ENCODE data around the gene SHISAL2A.

SHISAL2A gene

GRCh38 chr1:52672946-52673345 is 40.0 kb downstream of the SHISAL2A start:
- Histone ChIP-seq H3K9me3 (ENCODE audit: control insufficient read depth, insufficient read depth, low read depth, low read length) (no peaks in the 10 kb centered on the region), H3K27me3 (ENCODE audit: control insufficient read depth, insufficient read depth, low read length) (no peaks in the 10 kb centered on the region), H3K27ac (ENCODE audit: low read depth, low read length) (no peak overlapping the region), H3K36me3 (ENCODE audit: control insufficient read depth, insufficient read depth, low read length) (no peaks in the 10 kb centered on the region), H3K9ac (ENCODE audit: low read length) (no peak overlapping the region), H3K4me1 (ENCODE audit: control insufficient read depth, insufficient read depth, low read length) (peaks cover 9% of the 10 kb centered on the region; the same call in 1 of the 2 replicates), H3K4me3 (ENCODE audit: low read depth, low read length) (no peak overlapping the region)

GRCh38 chr1:52673513-52673912 is 40.5 kb downstream of the SHISAL2A start:
- no peak overlapping the region for H3K27ac ChIP-seq (ENCODE audit: low read depth, low read length)
- H3K9ac ChIP-seq (ENCODE audit: low read length): no peak overlapping the region
- H3K9me3 ChIP-seq (ENCODE audit: control insufficient read depth, insufficient read depth, low read depth, low read length): no peaks in the 10 kb centered on the region
- no peaks in the 10 kb centered on the region for H3K36me3 ChIP-seq (ENCODE audit: control insufficient read depth, insufficient read depth, low read length)
- no peaks in the 10 kb centered on the region for H3K27me3 ChIP-seq (ENCODE audit: control insufficient read depth, insufficient read depth, low read length)
- peaks cover 9% of the 10 kb centered on the region; the same call in 1 of the 2 replicates for H3K4me1 ChIP-seq (ENCODE audit: control insufficient read depth, insufficient read depth, low read length)
- H3K4me3 ChIP-seq (ENCODE audit: low read depth, low read length): no peak overlapping the region

GRCh38 chr1:52674497-52675384 is 41.8 kb downstream of the SHISAL2A start:
- Histone ChIP-seq H3K4me3 (ENCODE audit: low read depth, low read length) (no peak overlapping the region), H3K27ac (ENCODE audit: low read depth, low read length) (no peak overlapping the region; the same call in 1 of the 2 replicates), H3K9me3 (ENCODE audit: control insufficient read depth, insufficient read depth, low read depth, low read length) (no peaks in the 10 kb centered on the region)

GRCh38 chr1:52676249-52676903 is 43.4 kb downstream of the SHISAL2A start:
- no peaks in the 10 kb centered on the region for H3K27me3 ChIP-seq (ENCODE audit: control insufficient read depth, insufficient read depth, low read length)
- no peak overlapping the region for H3K9ac ChIP-seq (ENCODE audit: low read length)
- H3K36me3 ChIP-seq (ENCODE audit: control insufficient read depth, insufficient read depth, low read length): no peaks in the 10 kb centered on the region
- H3K4me3 ChIP-seq (ENCODE audit: low read depth, low read length): no peak overlapping the region
- H3K9me3 ChIP-seq (ENCODE audit: control insufficient read depth, insufficient read depth, low read depth, low read length): no peaks in the 10 kb centered on the region
- no peak overlapping the region for H3K27ac ChIP-seq (ENCODE audit: low read depth, low read length)
- peaks cover 17% of the 10 kb centered on the region; the same call in 1 of the 2 replicates for H3K4me1 ChIP-seq (ENCODE audit: control insufficient read depth, insufficient read depth, low read length)

More at GRCh38 chr1:52674497-52675384, 41.8 kb downstream of the SHISAL2A start:
- Histone ChIP-seq H3K4me1 (ENCODE audit: control insufficient read depth, insufficient read depth, low read length) (peaks cover 17% of the 10 kb centered on the region; the same call in 1 of the 2 replicates), H3K36me3 (ENCODE audit: control insufficient read depth, insufficient read depth, low read length) (no peaks in the 10 kb centered on the region), H3K9ac (ENCODE audit: low read length) (peak overlapping the region; percentile 1), H3K27me3 (ENCODE audit: control insufficient read depth, insufficient read depth, low read length) (no peaks in the 10 kb centered on the region)

GRCh38 chr1:52677076-52677806 is 44.3 kb downstream of the SHISAL2A start:
- H3K27me3 ChIP-seq (ENCODE audit: control insufficient read depth, insufficient read depth, low read length): no peaks in the 10 kb centered on the region
- no peaks in the 10 kb centered on the region for H3K9me3 ChIP-seq (ENCODE audit: control insufficient read depth, insufficient read depth, low read depth, low read length)
- H3K4me1 ChIP-seq (ENCODE audit: control insufficient read depth, insufficient read depth, low read length): peaks cover 17% of the 10 kb centered on the region; the same call in 1 of the 2 replicates
- no peak overlapping the region for H3K9ac ChIP-seq (ENCODE audit: low read length)
- no peak overlapping the region for H3K4me3 ChIP-seq (ENCODE audit: low read depth, low read length)
- H3K36me3 ChIP-seq (ENCODE audit: control insufficient read depth, insufficient read depth, low read length): no peaks in the 10 kb centered on the region
- H3K27ac ChIP-seq (ENCODE audit: low read depth, low read length): no peak overlapping the region

GRCh38 chr1:52679048-52679447 is 46.1 kb downstream of the SHISAL2A start:
- no peak overlapping the region for H3K4me3 ChIP-seq (ENCODE audit: low read depth, low read length)
- H3K36me3 ChIP-seq (ENCODE audit: control insufficient read depth, insufficient read depth, low read length): no peaks in the 10 kb centered on the region
- H3K9me3 ChIP-seq (ENCODE audit: control insufficient read depth, insufficient read depth, low read depth, low read length): no peaks in the 10 kb centered on the region
- H3K27me3 ChIP-seq (ENCODE audit: control insufficient read depth, insufficient read depth, low read length): no peaks in the 10 kb centered on the region
- peaks cover 17% of the 10 kb centered on the region; the same call in 1 of the 2 replicates for H3K4me1 ChIP-seq (ENCODE audit: control insufficient read depth, insufficient read depth, low read length)
- no peak overlapping the region for H3K27ac ChIP-seq (ENCODE audit: low read depth, low read length)
- H3K9ac ChIP-seq (ENCODE audit: low read length): no peak overlapping the region

- H3K27me3 ChIP-seq (ENCODE audit: control insufficient read depth, insufficient read depth, low read length): no peaks in the 10 kb centered on the region
- no peak overlapping the region for H3K4me3 ChIP-seq (ENCODE audit: low read depth, low read length)
- H3K9ac ChIP-seq (ENCODE audit: low read length): no peak overlapping the region
Observed at GRCh38 chr1:52679498-52679897, 46.5 kb downstream of the SHISAL2A start.

GRCh38 chr1:52680353-52680752 is 47.4 kb downstream of the SHISAL2A start:
- Histone ChIP-seq H3K9me3 (ENCODE audit: control insufficient read depth, insufficient read depth, low read depth, low read length) (no peaks in the 10 kb centered on the region), H3K27me3 (ENCODE audit: control insufficient read depth, insufficient read depth, low read length) (no peaks in the 10 kb centered on the region), H3K27ac (ENCODE audit: low read depth, low read length) (no peak overlapping the region), H3K36me3 (ENCODE audit: control insufficient read depth, insufficient read depth, low read length) (peaks cover 8% of the 10 kb centered on the region), H3K4me3 (ENCODE audit: low read depth, low read length) (no peak overlapping the region), H3K4me1 (ENCODE audit: control insufficient read depth, insufficient read depth, low read length) (peaks cover 8% of the 10 kb centered on the region; the same call in 1 of the 2 replicates), H3K9ac (ENCODE audit: low read length) (no peak overlapping the region)

More at GRCh38 chr1:52679498-52679897, 46.5 kb downstream of the SHISAL2A start:
- Histone ChIP-seq H3K4me1 (ENCODE audit: control insufficient read depth, insufficient read depth, low read length) (peaks cover 16% of the 10 kb centered on the region; the same call in 1 of the 2 replicates), H3K27ac (ENCODE audit: low read depth, low read length) (no peak overlapping the region), H3K36me3 (ENCODE audit: control insufficient read depth, insufficient read depth, low read length) (no peaks in the 10 kb centered on the region; the same call in 1 of the 2 replicates), H3K9me3 (ENCODE audit: control insufficient read depth, insufficient read depth, low read depth, low read length) (no peaks in the 10 kb centered on the region)

GRCh38 chr1:52681136-52681535 is 48.2 kb downstream of the SHISAL2A start:
- H3K4me1 ChIP-seq (ENCODE audit: control insufficient read depth, insufficient read depth, low read length): peaks cover 8% of the 10 kb centered on the region; the same call in 1 of the 2 replicates
- no peaks in the 10 kb centered on the region for H3K27me3 ChIP-seq (ENCODE audit: control insufficient read depth, insufficient read depth, low read length)
- no peak overlapping the region for H3K27ac ChIP-seq (ENCODE audit: low read depth, low read length)
- H3K36me3 ChIP-seq (ENCODE audit: control insufficient read depth, insufficient read depth, low read length): peaks cover 9% of the 10 kb centered on the region
- no peaks in the 10 kb centered on the region for H3K9me3 ChIP-seq (ENCODE audit: control insufficient read depth, insufficient read depth, low read depth, low read length)
- H3K9ac ChIP-seq (ENCODE audit: low read length): no peak overlapping the region
- no peak overlapping the region for H3K4me3 ChIP-seq (ENCODE audit: low read depth, low read length)

GRCh38 chr1:52683367-52683940 is 50.5 kb downstream of the SHISAL2A start:
- Histone ChIP-seq H3K9ac (ENCODE audit: low read length) (no peak overlapping the region), H3K4me3 (ENCODE audit: low read depth, low read length) (no peak overlapping the region), H3K27ac (ENCODE audit: low read depth, low read length) (no peak overlapping the region)

More at GRCh38 chr1:52683367-52683940, 50.5 kb downstream of the SHISAL2A start:
- no peaks in the 10 kb centered on the region for H3K9me3 ChIP-seq (ENCODE audit: control insufficient read depth, insufficient read depth, low read depth, low read length)
- H3K4me1 ChIP-seq (ENCODE audit: control insufficient read depth, insufficient read depth, low read length): peaks cover 8% of the 10 kb centered on the region; the same call in 1 of the 2 replicates
- peaks cover 29% of the 10 kb centered on the region for H3K36me3 ChIP-seq (ENCODE audit: control insufficient read depth, insufficient read depth, low read length)
- H3K27me3 ChIP-seq (ENCODE audit: control insufficient read depth, insufficient read depth, low read length): no peaks in the 10 kb centered on the region
